IMR-90 (cell line): ENCODE data around the gene CD79B. TPM values are rescaled to one million over a fixed set of nuclear protein-coding genes. Genes with fewer than 3 reads are reported as not detected.
A peak's percentile ranks its signal among the peaks of the same experiment; 100 is the strongest.

Experiments used
- ATAC-seq: fragments of 200-7000 bp; cut with Tn5 transposase; 2 replicates; pipeline ENCODE4 v1.9.1; 2020; ENCODE audit warnings: low read depth, mild to moderate bottlenecking, moderate library complexity
- BruUV-seq: library from RNA; stranded (reverse); fragments of 400-500 nt; replicated peaks from 2 replicates; lab custom pipeline; 2021; lab: Mats Ljungman, UMichigan
- CTCF ChIA-PET: fragments of 300-600 bp; formaldehyde crosslinking; extraction: SDS; loops from one replicate; lab custom pipeline; 2021; ENCODE audit warnings: antibody characterized with exemption; lab: Yijun Ruan, JAX
- POLR2A ChIA-PET: fragments of 300-600 bp; sonication (Branson Sonifier 250); formaldehyde crosslinking; loops from one replicate; lab custom pipeline; 2022; ENCODE audit warnings: antibody characterized with exemption; ENCODE audit not compliant: unreplicated experiment; lab: Charles Lee
- DNase-seq: peaks from one replicate; pipeline ENCODE4 v3.0.0; 2013
- H2AFZ ChIP-seq: replicated peaks from 2 replicates; pipeline ENCODE3; 2013; ENCODE audit warnings: low read length, mild to moderate bottlenecking; ENCODE audit not compliant: poor library complexity
- H2AK5ac ChIP-seq: 2 replicates; pipeline ENCODE4 v1.6.1; 2013; ENCODE audit warnings: low read depth, low read length, inconsistent platforms
- H2AK9ac ChIP-seq: replicated peaks from 2 replicates; pipeline ENCODE3; 2013; ENCODE audit warnings: mild to moderate bottlenecking, low read depth, low read length, moderate library complexity; ENCODE audit not compliant: poor library complexity
- H2BK120ac ChIP-seq: 2 replicates; pipeline ENCODE4 v1.6.1; 2013; ENCODE audit warnings: low read depth, low read length, inconsistent platforms
- H2BK15ac ChIP-seq: 3 replicates; pipeline ENCODE4 v1.6.1; 2013; ENCODE audit warnings: low read depth, low read length, inconsistent platforms
- H2BK20ac ChIP-seq: 2 replicates; pipeline ENCODE4 v1.6.1; 2013; ENCODE audit warnings: low read depth, mild to moderate bottlenecking, inconsistent platforms, low read length, moderate library complexity
- H2BK5ac ChIP-seq: 2 replicates; pipeline ENCODE4 v1.6.1; 2013; ENCODE audit warnings: mild to moderate bottlenecking, low read depth, low read length, inconsistent platforms; ENCODE audit not compliant: poor library complexity, severe bottlenecking
- H3K14ac ChIP-seq: replicated peaks from 2 replicates; pipeline ENCODE4 v1.6.1; 2013; ENCODE audit warnings: low read depth, low read length, inconsistent platforms
- H3K18ac ChIP-seq: 2 replicates; pipeline ENCODE4 v1.6.1; 2013; ENCODE audit warnings: low read depth, low read length, control low read depth
- H3K23ac ChIP-seq: 2 replicates; pipeline ENCODE4 v1.6.1; 2013; ENCODE audit warnings: low read depth, low read length, inconsistent platforms
- H3K27ac ChIP-seq: 2 replicates; pipeline ENCODE4 v1.5.1; 2013; ENCODE audit warnings: mild to moderate bottlenecking, control low read depth, low read length; ENCODE audit not compliant: insufficient read depth
- H3K27me3 ChIP-seq: 2 replicates; pipeline ENCODE4 v1.6.1; 2013; ENCODE audit warnings: low read length; ENCODE audit not compliant: control insufficient read depth, insufficient read depth
- H3K36me3 ChIP-seq: 2 replicates; pipeline ENCODE4 v1.6.1; 2013; ENCODE audit warnings: low read length, mixed read lengths; ENCODE audit not compliant: control insufficient read depth, insufficient read depth
- H3K4ac ChIP-seq: 2 replicates; pipeline ENCODE4 v1.6.1; 2013; ENCODE audit warnings: low read depth, low read length, inconsistent platforms
- H3K4me1 ChIP-seq: 2 replicates; pipeline ENCODE4 v1.6.1; 2013; ENCODE audit warnings: low read length, mixed read lengths; ENCODE audit not compliant: control insufficient read depth, insufficient read depth
- H3K4me2 ChIP-seq: 2 replicates; pipeline ENCODE4 v1.6.1; 2013; ENCODE audit warnings: low read depth, mild to moderate bottlenecking, control low read depth, low read length, moderate library complexity
- H3K4me3 ChIP-seq: 2 replicates; pipeline ENCODE4 v1.5.1; 2013; ENCODE audit warnings: low read depth, mild to moderate bottlenecking, control low read depth, low read length, moderate library complexity; ENCODE audit not compliant: insufficient read depth
- H3K56ac ChIP-seq: 2 replicates; pipeline ENCODE4 v1.6.1; 2013; ENCODE audit warnings: low read length, inconsistent platforms; ENCODE audit not compliant: insufficient read depth; ENCODE audit errors: extremely low read depth
- H3K79me1 ChIP-seq, 2 experiments: 2 replicates each; pipeline ENCODE4 v1.6.1; 2013; ENCODE audit warnings: low read length in 2 of 2, inconsistent platforms in 1 of 2, low read depth in 1 of 2
- H3K9ac ChIP-seq: 2 replicates; pipeline ENCODE4 v1.6.1; 2013; ENCODE audit warnings: low read depth, low read length, control low read depth
- H3K9me1 ChIP-seq: 2 replicates; pipeline ENCODE4 v1.6.1; 2013; ENCODE audit warnings: low read length, inconsistent platforms; ENCODE audit not compliant: insufficient read depth
- H3K9me3 ChIP-seq: 2 replicates; pipeline ENCODE4 v1.6.1; 2013; ENCODE audit warnings: low read length; ENCODE audit not compliant: control insufficient read depth, insufficient read depth
- H4K20me1 ChIP-seq: 2 replicates; pipeline ENCODE4 v1.6.1; 2013; ENCODE audit warnings: low read length, inconsistent platforms; ENCODE audit not compliant: insufficient read depth
- H4K5ac ChIP-seq: 2 replicates; pipeline ENCODE4 v1.6.1; 2013; ENCODE audit warnings: mild to moderate bottlenecking, low read depth, low read length, control low read depth
- H4K8ac ChIP-seq, 2 experiments: 2 replicates each; pipeline ENCODE4 v1.6.1; 2013; ENCODE audit warnings: low read depth in 2 of 2, low read length in 2 of 2, control low read depth in 1 of 2, inconsistent platforms in 1 of 2
- H4K91ac ChIP-seq: 2 replicates; pipeline ENCODE4 v1.6.1; 2013; ENCODE audit warnings: low read depth, low read length, inconsistent platforms; ENCODE audit not compliant: insufficient read depth
- BHLHE40 ChIP-seq: fragments of 150-350 bp; IDR thresholded peaks from 2 replicates; pipeline ENCODE4 v1.6.1; 2016; ENCODE audit warnings: mild to moderate bottlenecking, low read depth, low read length
- CEBPB ChIP-seq: IDR thresholded peaks from 2 replicates; pipeline ENCODE4 v1.6.1; 2012; ENCODE audit warnings: low read depth, low read length, improper control_type of control experiment
- CHD1 ChIP-seq: IDR thresholded peaks from 2 replicates; pipeline ENCODE4 v1.6.1; 2012; ENCODE audit warnings: low read depth, low read length, improper control_type of control experiment
- MAFK ChIP-seq: IDR thresholded peaks from 2 replicates; pipeline ENCODE4 v1.6.1; 2012; ENCODE audit warnings: low read depth, low read length, improper control_type of control experiment
- MXI1 ChIP-seq: IDR thresholded peaks from 2 replicates; pipeline ENCODE4 v1.6.1; 2012; ENCODE audit warnings: low read depth, mild to moderate bottlenecking, low read length, moderate library complexity, borderline replicate concordance
- POLR2A ChIP-seq: IDR thresholded peaks from 2 replicates; pipeline ENCODE4 v1.6.1; 2012; ENCODE audit warnings: mild to moderate bottlenecking, low read depth, low read length
- RAD21 ChIP-seq: IDR thresholded peaks from 2 replicates; pipeline ENCODE4 v1.6.1; 2012; ENCODE audit warnings: low read length, improper control_type of control experiment
- RCOR1 ChIP-seq: IDR thresholded peaks from 2 replicates; pipeline ENCODE4 v1.6.1; 2012; ENCODE audit warnings: mild to moderate bottlenecking, low read length, improper control_type of control experiment; ENCODE audit not compliant: insufficient replicate concordance
- RFX5 ChIP-seq: IDR thresholded peaks from 2 replicates; pipeline ENCODE4 v1.8.0; 2012; ENCODE audit warnings: low read depth, mild to moderate bottlenecking, low read length, moderate library complexity
- SMC3 ChIP-seq: fragments of 150-350 bp; IDR thresholded peaks from 2 replicates; pipeline ENCODE4 v1.6.1; 2016; ENCODE audit warnings: low read depth, mild to moderate bottlenecking, antibody characterized with exemption, low read length, moderate library complexity
- WGBS, 2 experiments: methylation state at CpG; one replicate each; pipeline versions ENCODE4 v1.1.5 to v1.1.7; 2013; ENCODE audit warnings: missing lambda C conversion rate in 2 of 2; ENCODE audit not compliant: insufficient read length in 1 of 2; ENCODE audit errors: extremely low coverage in 2 of 2; 5-methylcytosine and 5-hydroxymethylcytosine counted together
- dilution Hi-C: fragments of 300-500 bp; cut with HindIII; formaldehyde crosslinking; loops from one replicate; pipeline ENCODE4 v1.14.3; 2018; ENCODE audit warnings: low sequenced_read_pairs; ENCODE audit not compliant: unreplicated experiment
- in situ Hi-C: fragments of 300-500 bp; cut with MboI; formaldehyde crosslinking; loops from 3 replicates; pipeline ENCODE4 v1.14.3; 2019; ENCODE audit warnings: low sequenced_read_pairs, inconsistent platforms, mixed read lengths
- intact Hi-C: fragments of 100-400 bp; cut with micrococcal nuclease; formaldehyde crosslinking; loops from 2 replicates; pipeline ENCODE4 v1.10.0; 2022
- polyA plus RNA-seq, 3 experiments: library from polyadenylated mRNA; depleted of rRNA; stranded (reverse); fragments of >200 nt; gene quantifications; 2 replicates each; pipeline ENCODE4 v1.2.3, GENCODE V29; 2012; ENCODE audit warnings: low replicate concordance in 1 of 3
- total RNA-seq: library from RNA; depleted of rRNA; stranded (reverse); fragments of >200 nt; gene quantifications from 2 replicates; pipeline ENCODE4 v1.2.3, GENCODE V29; 2012
- TF ChIP-seq, protein P1 (sequence below): conservative IDR thresholded peaks from 2 replicates; pipeline ENCODE4 v1.5.1; 2012; ENCODE audit warnings: mild to moderate bottlenecking, low read depth, low read length, improper control_type of control experiment

Gene CD79B
- total and polyA plus RNA-seq, 2 of the 4 experiments (the other 2 are of a cell fraction): not detected

DNA sequence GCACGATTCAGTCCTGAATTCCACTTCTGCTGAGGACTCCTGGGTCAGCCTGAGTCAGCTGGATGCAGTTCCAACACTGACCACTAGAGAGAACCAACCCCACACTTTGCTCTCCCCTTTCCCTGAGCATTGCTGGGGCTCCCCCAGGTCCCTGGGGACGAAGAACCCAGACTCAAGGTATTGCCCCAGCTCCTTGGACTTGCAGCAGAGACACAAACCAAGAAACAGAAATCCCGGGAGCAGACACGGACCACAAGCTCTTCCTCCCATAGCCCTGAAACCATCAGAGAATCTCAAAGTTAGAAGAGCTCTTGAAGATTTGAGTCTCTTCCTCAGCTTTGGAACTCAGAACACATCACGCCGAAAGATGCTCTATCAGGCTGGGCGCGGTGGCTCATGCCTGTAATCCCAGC, 12.8 kb downstream of the CD79B start:
- no peaks in the 10 kb centered on the region for H3K9me3 ChIP-seq
- peaks cover 27% of the 10 kb centered on the region for H3K27me3 ChIP-seq
- H3K4me1 ChIP-seq: no peaks in the 10 kb centered on the region
- no peak overlapping the region for H2AK9ac ChIP-seq
- H4K8ac ChIP-seq: no peak overlapping the region
- ATAC-seq: peak; percentile 100
- dilution Hi-C loops: no loop called here
- H2AK5ac ChIP-seq: no peak overlapping the region
- ChIA-PET CTCF (interaction anchor here (0.7 to 2.7 kb wide), 12 partner anchors 9 to 214 kb away, joined by 3 to 21 read pairs (median 5); partner anchors contain the start of gene ICAM2), POLR2A (no interaction called here)
- H3K79me1 ChIP-seq: no peaks in the 10 kb centered on the region
- TF ChIP-seq RAD21 (peak; percentile 88), BHLHE40 (no peak), POLR2A (no peak), CHD1 (no peak), SMC3 (peak; percentile 74), RFX5 (no peak), CEBPB (no peak), RCOR1 (no peak), MXI1 (no peak), MAFK (0 out of 2 replicates have a peak, but pooled peaks have one; percentile 6)
- TF ChIP-seq, protein P1, sequence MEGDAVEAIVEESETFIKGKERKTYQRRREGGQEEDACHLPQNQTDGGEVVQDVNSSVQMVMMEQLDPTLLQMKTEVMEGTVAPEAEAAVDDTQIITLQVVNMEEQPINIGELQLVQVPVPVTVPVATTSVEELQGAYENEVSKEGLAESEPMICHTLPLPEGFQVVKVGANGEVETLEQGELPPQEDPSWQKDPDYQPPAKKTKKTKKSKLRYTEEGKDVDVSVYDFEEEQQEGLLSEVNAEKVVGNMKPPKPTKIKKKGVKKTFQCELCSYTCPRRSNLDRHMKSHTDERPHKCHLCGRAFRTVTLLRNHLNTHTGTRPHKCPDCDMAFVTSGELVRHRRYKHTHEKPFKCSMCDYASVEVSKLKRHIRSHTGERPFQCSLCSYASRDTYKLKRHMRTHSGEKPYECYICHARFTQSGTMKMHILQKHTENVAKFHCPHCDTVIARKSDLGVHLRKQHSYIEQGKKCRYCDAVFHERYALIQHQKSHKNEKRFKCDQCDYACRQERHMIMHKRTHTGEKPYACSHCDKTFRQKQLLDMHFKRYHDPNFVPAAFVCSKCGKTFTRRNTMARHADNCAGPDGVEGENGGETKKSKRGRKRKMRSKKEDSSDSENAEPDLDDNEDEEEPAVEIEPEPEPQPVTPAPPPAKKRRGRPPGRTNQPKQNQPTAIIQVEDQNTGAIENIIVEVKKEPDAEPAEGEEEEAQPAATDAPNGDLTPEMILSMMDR: peak; percentile 86
- no peak overlapping the region for H3K9ac ChIP-seq
- intact Hi-C loops: loop anchor here (1.0 to 10.0 kb wide), 5 partner anchors 27 to 365 kb away; no protein-coding TSS in a partner anchor
- peak overlapping the region; percentile 2 for H2AFZ ChIP-seq
- H2BK120ac ChIP-seq: no peak overlapping the region
- H3K56ac ChIP-seq: no peak overlapping the region
- no TSS peak for BruUV-seq
- no peak overlapping the region for H3K4me2 ChIP-seq
- no peak overlapping the region for H3K18ac ChIP-seq
- H4K91ac ChIP-seq: no peak overlapping the region
- H3K14ac ChIP-seq: no peak overlapping the region
- H3K23ac ChIP-seq: no peak overlapping the region
- no peak overlapping the region for H2BK15ac ChIP-seq
- no peak overlapping the region for H3K4ac ChIP-seq
- H3K27ac ChIP-seq: no peak overlapping the region
- WGBS, 2 experiments: 64% methylated on average over 5 of the region's 8 CpGs; no CpG with 5 or more reads in 1 of the 2 experiments
- H3K9me1 ChIP-seq: no peaks in the 10 kb centered on the region
- in situ Hi-C loops: loop anchor here (5.0 to 10.0 kb wide), 3 partner anchors 105 to 365 kb away; partner anchors contain the start of genes ERN1 and ICAM2
- H3K36me3 ChIP-seq: no peaks in the 10 kb centered on the region
- no peak overlapping the region for H2BK5ac ChIP-seq
- no peak overlapping the region for H4K5ac ChIP-seq
- DNase-seq: peak; percentile 51
- H2BK20ac ChIP-seq: no peak overlapping the region
- no peaks in the 10 kb centered on the region for H4K20me1 ChIP-seq
- H3K4me3 ChIP-seq: no peak overlapping the region
